Liver (tissue), 3 donors: ENCODE results near the gene THSD7B.

Source experiments
- ATF3 ChIP-seq: IDR thresholded peaks from 2 replicates; pipeline ENCODE4 v1.6.1; 2016; ENCODE audit warnings: antibody characterized with exemption
- CTCF ChIP-seq: fragments of 150-350 bp; IDR thresholded peaks from 2 replicates; pipeline ENCODE4 v1.5.1; 2017; ENCODE audit warnings: improper control_type of control experiment, low read depth, low read length; ENCODE audit not compliant: missing input control
- FOXA1 ChIP-seq: IDR thresholded peaks from 2 replicates; pipeline ENCODE4 v1.6.1; 2016; ENCODE audit warnings: antibody characterized with exemption
- GABPA ChIP-seq, 2 donors: IDR thresholded peaks in 1 of 2; conservative IDR thresholded peaks in 1 of 2; 2 replicates each; pipeline ENCODE4 v1.6.1; 2016; ENCODE audit warnings: antibody characterized with exemption in 2 of 2, mild to moderate bottlenecking in 1 of 2, moderate library complexity in 1 of 2
- HNF4A ChIP-seq, 2 donors: conservative IDR thresholded peaks; 2 replicates each; pipeline ENCODE4 v1.6.1; 2016; ENCODE audit warnings: antibody characterized with exemption in 2 of 2, mild to moderate bottlenecking in 2 of 2
- HNF4G ChIP-seq: IDR thresholded peaks from 2 replicates; pipeline ENCODE4 v1.6.1; 2016; ENCODE audit warnings: antibody characterized with exemption
- JUND ChIP-seq, 2 donors: IDR thresholded peaks; 2 replicates each; pipeline ENCODE4 v1.6.1; 2016; ENCODE audit warnings: antibody characterized with exemption in 2 of 2
- NR2F2 ChIP-seq: IDR thresholded peaks from 2 replicates; pipeline ENCODE4 v1.6.1; 2016; ENCODE audit warnings: antibody characterized with exemption
- RAD21 ChIP-seq, 2 donors: IDR thresholded peaks; 2 replicates each; pipeline ENCODE4 v1.6.1; 2016; ENCODE audit warnings: antibody characterized with exemption in 2 of 2, mild to moderate bottlenecking in 2 of 2
- REST ChIP-seq: IDR thresholded peaks from 2 replicates; pipeline ENCODE4 v1.6.1; 2016; ENCODE audit warnings: antibody characterized with exemption, mild to moderate bottlenecking
- SP1 ChIP-seq: IDR thresholded peaks from 2 replicates; pipeline ENCODE4 v1.6.1; 2018; ENCODE audit warnings: antibody characterized with exemption, mild to moderate bottlenecking
- TAF1 ChIP-seq: conservative IDR thresholded peaks from 2 replicates; pipeline ENCODE4 v1.6.1; 2016; ENCODE audit warnings: antibody characterized with exemption, mild to moderate bottlenecking
- ZBTB33 ChIP-seq: IDR thresholded peaks from 2 replicates; pipeline ENCODE4 v1.6.1; 2016; ENCODE audit warnings: antibody characterized with exemption
- donor health status: healthy.
- donor health status: healthy.

GRCh38 chr2:137096187-137096586 lies 330.8 kb downstream of the THSD7B start:
- no peak for TF ChIP-seq NR2F2
- no peak for TF ChIP-seq CTCF
- no peak for TF ChIP-seq REST
- no peak for TF ChIP-seq SP1
- no peak for TF ChIP-seq JUND (IDR thresholded peaks at IDR 0.05)
- TF ChIP-seq GABPA (IDR thresholded peaks at IDR 0.05 in 1 of 2, conservative IDR thresholded peaks at IDR 0.05 in 1 of 2) = no peak
- no peak for TF ChIP-seq ZBTB33
- TF ChIP-seq TAF1 = no peak
- TF ChIP-seq HNF4A (conservative IDR thresholded peaks at IDR 0.05) = no peak
- no peak for TF ChIP-seq RAD21 (IDR thresholded peaks at IDR 0.05)
- no peak for TF ChIP-seq ATF3
- TF ChIP-seq FOXA1 = no peak
- TF ChIP-seq HNF4G = no peak
